HG03354 (cell line): Measurements from ENCODE around the gene NLRP5.
"Not testable (repeated sequence)": the region's sequence is repeated elsewhere in the genome, so short reads cannot be mapped to it uniquely, and the experiment has no call there.

Experiments
- ATAC-seq: cut with Tn5 transposase; IDR thresholded peaks from one replicate; pipeline ENCODE4 v1.9.1; 2021; ENCODE audit warnings: mild to moderate bottlenecking; ENCODE audit not compliant: unreplicated experiment, poor library complexity, severe bottlenecking

NLRP5 gene

DNA sequence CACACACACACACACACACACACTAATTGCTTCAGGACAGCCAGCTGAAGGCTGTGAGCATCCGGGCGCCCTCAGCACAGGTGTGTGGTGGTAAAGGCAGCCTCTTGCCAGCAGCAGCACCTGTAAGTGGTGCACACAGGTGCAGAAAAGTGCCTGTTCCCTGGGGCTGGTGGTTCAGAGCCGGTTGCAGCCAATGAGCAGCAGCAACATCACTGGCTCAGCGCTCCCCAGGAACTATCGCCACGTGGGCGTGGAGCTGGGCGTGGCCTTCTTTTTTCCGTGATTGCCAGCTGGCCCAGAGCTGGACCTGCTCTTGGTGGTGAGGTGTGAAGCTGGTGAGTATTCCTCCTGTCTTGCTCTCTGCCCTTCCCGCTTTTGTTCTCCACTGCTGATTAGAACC is at the start of gene NLRP5:
TSS of gene NLRP5 (plus strand) at position 289 of the 400 bp plus-strand sequence.
- no peak for ATAC-seq

GRCh38 chr19:55939206-55939605 is 47.4 kb upstream of the NLRP5 start:
- no peak for ATAC-seq

- no peak for ATAC-seq
These were observed 46.3 kb upstream of the NLRP5 start for GRCh38 chr19:55940306-55940705.

GRCh38 chr19:55947532-55947931 is 39.0 kb upstream of the NLRP5 start, which contains the start of gene NLRP8:
Gene NLRP8, plus strand, starts transcription at chr19:55947832.
- ATAC-seq, result no peak

DNA sequence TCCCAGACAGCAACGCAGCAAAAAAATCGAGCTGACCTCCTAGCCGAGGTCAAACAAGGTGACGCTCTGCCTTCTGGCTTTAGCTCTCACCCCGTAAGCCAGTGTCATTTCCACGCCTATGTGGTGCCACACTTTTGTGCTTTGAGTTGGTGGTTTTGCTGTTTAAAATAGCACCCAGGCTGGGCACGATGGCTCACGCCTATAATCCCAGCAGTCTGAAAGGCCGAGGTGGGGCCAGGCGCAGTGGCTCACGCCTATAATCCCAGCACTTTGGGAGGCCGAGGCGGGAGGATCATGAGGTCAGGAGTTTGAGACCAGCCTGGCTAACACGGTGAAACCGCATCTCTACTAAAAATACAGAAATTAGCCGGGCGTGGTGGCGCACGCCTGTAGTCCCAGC is 36.0 kb upstream of the NLRP5 start:
- ATAC-seq, result not testable (repeated sequence)

- no peak for ATAC-seq
These were observed 30.1 kb upstream of the NLRP5 start for GRCh38 chr19:55956431-55956830.

DNA sequence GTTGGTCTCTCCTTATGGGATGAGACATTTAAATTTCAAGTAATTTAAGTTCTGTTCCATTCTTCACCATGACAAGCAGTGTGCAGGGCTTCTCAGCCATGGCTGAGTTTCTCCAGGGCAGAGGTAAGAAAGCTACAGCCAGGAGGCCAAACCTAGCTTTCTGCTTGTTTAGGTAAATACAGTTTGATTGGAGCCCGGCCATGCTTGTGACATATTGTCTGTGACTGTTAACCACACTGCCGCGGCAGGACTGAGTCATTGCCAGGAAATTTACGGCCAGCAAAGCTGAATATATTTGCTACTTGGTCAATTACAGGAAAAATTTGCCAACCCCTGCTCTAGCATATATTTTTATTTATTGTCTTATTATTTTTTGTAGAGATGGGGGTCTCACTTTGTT is 28.2 kb upstream of the NLRP5 start:
- no peak for ATAC-seq

- no peak for ATAC-seq
These were observed 26.4 kb upstream of the NLRP5 start for GRCh38 chr19:55959996-55960675.

GRCh38 chr19:55962186-55962585 is 24.4 kb upstream of the NLRP5 start:
- no peak for ATAC-seq

GRCh38 chr19:55973982-55974381 is 12.6 kb upstream of the NLRP5 start:
- ATAC-seq, result no peak

- no peak for ATAC-seq
These were observed 6.2 kb upstream of the NLRP5 start for GRCh38 chr19:55980415-55980814.

- ATAC-seq, result no peak
These were observed 1.3 kb upstream of the NLRP5 start for GRCh38 chr19:55985254-55985653.

DNA sequence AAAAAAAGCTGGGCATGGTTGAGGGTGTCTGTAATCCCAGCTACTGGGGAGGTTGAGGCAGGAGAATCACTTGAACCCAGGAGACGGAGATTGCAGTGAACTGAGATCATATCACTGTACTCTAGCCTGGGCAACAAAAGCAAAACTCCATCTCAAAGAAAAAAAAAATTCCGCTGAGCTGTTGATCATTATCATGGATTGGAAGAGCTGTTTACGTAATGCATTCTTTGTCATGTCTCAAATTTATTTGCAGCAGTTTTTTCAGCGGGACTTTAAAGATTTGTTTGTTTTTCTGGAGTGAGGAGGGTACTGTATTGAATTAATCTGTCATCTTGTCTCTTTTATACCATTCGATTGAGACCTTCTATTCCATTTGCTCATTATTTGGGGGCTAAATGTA is 4.3 kb downstream of the NLRP5 start:
- no peak for ATAC-seq

DNA sequence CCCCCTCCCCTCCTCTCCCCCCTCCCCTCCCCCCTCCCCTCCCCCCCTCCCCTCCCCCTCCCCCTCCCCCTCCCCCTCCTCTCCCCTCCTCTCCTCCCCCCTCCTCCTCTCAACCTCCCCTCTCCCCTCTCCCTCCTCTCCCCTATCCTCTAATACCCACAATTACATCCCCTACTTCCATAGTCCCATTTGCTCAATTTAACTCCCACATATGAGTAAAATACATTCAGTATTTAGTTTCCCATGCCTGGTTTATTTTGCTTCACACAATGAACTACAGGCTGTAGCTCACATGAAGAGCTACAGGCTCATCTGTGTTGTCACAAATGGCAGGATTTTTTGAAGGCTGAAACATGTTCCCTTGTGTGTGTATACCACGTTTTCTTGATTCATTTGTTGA is 6.9 kb downstream of the NLRP5 start:
- ATAC-seq, result no peak

- ATAC-seq, result no peak
These were observed 28.2 kb downstream of the NLRP5 start for GRCh38 chr19:56014765-56015164.

- no peak for ATAC-seq
These were observed 29.2 kb downstream of the NLRP5 start for GRCh38 chr19:56015756-56016155.

GRCh38 chr19:56019325-56019724 is 32.8 kb downstream of the NLRP5 start:
- ATAC-seq, result not testable (repeated sequence)

DNA sequence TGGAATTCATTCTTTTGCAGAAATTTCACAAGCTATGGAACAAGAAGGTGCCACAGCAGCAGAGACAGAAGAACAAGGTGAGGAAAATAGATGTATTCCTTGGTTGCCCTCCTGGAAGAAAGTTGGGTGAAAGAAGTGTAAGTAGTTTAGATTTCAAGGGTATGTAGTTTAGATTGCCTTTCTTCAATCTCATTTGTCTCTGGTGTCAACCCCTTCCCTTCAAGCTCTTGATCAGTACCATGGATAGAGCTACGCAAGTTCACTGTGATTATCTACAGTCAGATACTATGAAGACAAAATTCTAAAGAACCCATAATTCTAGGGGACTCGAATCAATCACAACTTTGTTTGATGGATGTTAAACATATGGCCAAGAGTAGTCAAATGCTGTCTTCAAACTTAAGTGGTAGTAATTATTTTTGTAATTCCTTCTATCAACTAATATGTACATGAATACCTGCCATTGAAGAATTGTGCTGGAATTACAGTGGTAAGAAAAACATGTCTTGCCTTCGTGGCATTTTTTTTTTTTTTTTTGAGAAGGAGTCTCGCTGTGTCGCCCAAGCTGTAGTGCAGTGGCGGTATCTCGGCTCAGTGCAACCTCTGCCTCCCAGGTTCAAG is 33.9 kb downstream of the NLRP5 start:
- not testable (repeated sequence) for ATAC-seq

- no peak for ATAC-seq
These were observed 40.2 kb downstream of the NLRP5 start for GRCh38 chr19:56026769-56027168.

GRCh38 chr19:56053596-56053995 is 67.0 kb downstream of the NLRP5 start:
- no peak for ATAC-seq

DNA sequence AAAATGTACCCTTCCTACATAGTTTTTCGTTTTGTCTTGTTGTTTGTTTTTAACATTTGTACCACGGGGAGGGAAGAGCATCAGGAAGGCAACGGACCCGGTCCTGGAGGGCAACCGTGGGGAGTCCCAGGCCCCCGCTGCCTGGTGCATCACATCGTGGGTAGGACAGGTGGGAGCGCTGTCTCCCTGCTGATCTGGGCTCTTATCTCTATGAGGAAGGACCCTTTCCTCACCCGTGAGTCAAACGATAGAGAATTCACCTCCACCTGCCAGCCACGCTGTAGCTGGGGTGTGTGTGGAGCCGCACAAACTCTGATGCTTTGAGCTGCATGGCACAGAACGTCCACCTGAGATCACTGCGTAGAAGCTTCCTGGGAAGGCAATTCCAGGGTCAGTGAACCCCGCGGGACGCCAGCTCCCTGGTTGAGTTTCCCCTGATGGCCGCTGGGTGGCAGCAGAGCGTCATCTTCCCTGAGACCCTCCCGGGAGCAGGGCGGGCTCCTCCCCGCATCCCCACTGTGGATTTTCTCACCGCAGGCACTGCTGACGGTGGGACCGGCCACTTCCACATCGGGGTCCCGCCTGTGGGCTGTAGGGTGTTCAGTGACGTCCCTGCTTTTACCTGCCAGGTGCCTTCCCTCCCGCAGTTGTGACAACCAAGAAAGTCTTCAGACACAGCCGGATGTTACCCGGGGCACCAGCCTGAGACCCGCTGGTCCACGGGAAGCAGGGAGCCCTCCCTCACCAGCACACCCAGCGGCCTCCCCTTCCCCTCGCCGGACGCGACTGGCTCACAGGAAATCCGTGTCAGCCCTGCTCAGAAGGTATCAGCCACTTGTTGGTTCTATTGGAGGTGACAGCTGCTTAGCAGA is 79.8 kb downstream of the NLRP5 start:
- ATAC-seq, result peak; percentile 71
